HG03571 (cell line): ENCODE measurements around the gene SCAP.

Experiments used
- ATAC-seq: cut with Tn5 transposase; IDR thresholded peaks from one replicate; pipeline ENCODE4 v1.9.1; 2021; ENCODE audit not compliant: unreplicated experiment

SCAP gene

DNA sequence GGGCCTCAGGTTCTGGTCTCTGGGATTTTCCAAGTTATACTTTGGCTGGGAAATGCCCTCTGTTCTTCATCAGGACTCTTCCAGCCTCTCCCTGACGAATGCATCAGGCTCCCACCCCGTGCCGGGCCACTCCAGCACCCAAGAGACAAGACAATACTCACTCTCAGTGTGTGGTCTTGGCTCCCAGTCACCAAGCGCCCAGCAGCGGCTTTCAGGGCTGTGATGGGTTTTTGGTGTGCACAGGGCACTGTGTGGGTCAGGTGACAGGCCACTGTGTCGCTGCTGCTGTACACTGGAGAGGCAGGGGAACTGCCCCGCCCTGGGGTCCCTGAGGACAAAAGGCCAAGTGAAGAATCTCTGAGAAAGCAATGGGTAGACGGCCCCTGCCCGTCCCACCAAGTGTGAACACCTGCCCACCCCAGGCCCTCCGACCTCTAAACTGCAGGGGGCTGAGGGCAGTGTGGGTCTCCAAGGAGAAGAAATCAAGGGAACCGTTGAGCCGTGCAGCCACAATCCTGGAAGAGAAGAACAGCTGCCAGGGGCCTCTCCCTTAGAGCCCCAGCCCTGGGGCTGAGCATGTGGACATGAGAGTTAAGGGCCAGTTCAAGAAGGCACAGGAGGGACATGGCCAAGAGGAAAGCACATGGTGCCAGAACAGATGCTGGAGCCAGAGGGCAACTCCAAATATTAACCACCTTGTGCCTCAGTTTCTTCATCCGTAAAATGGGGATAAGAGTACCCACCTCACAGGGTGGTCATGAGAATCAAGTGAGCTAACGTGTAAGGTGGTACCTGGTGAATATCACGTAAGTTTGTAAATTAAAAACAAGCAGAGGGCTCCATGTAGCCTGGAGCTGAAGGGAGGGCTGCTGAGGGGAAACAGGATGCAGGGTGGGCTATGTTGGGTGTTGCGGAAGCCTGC lies 60.8 kb downstream of the SCAP start:
- ATAC-seq = no peak

DNA sequence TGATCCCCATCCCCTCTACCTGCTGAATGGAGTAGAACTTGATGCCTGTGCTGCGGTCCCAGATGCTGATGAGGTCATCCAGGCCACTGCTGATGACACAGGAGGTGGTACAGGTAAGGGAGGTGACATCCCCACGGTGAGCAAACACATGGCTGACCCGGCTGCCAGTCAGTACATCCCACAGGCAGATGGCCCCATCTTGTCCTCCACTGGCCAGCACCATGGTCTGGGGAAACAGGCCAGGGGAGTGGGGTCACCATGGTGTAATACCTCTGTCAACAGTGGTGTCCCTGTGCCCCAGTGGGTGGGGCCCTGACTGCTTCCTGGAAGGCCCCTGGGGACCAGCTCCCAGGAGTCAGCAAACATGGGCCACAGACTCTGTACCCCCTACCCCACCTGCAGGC lies 61.6 kb downstream of the SCAP start:
- ATAC-seq = no peak

DNA sequence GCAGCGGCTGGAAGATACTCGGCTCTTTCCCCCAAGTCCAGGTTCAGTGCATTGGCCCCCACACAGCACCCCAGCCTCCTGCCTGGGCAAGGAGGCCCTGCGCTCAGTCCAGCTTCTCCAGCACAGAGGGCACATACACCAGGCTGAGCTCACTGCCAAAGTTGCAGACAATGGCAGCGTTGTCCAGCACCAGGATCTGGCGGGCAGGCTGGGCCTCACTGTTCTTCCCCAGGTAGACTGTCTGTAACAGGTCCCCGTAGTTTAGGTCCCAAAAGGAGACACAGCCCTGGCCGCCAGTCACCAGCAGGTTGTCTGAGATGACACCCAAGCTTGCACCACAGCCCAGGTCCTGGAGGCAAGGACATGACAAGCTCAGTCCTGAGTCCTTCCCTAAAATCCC lies 62.0 kb downstream of the SCAP start:
- ATAC-seq = no peak

DNA sequence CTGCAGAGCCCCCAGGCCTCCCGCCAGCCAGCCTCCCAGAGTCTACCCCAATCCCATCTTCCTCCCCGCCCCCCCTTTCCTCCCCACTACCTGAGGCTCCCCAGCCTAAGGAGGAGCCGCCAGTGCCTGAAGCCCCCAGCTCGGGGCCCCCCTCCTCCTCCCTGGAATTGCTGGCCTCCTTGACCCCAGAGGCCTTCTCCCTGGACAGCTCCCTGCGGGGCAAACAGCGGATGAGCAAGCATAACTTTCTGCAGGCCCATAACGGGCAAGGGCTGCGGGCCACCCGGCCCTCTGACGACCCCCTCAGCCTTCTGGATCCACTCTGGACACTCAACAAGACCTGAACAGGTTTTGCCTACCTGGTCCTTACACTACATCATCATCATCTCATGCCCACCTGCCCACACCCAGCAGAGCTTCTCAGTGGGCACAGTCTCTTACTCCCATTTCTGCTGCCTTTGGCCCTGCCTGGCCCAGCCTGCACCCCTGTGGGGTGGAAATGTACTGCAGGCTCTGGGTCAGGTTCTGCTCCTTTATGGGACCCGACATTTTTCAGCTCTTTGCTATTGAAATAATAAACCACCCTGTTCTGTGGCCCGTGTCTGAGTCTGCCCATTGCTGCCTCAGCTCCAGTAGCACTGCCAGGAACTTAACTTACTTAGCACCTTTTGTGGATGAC lies 62.8 kb downstream of the SCAP start:
- ATAC-seq = no peak

DNA sequence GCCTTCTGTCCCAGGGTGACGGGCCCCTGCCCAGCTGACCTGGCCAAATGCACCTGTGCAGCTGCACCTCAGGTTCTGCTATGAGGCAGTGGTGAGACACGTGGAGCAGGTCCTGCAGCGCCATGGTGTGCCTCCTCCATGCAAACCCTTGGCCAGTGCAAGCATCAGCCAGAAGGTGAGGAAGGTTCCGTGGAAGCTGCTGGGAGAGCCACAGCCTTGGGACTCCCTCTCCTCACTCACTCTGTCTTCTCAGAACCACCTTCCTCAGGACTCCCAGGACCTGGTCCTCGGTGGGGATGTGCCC lies 63.3 kb downstream of the SCAP start:
- ATAC-seq = no peak

DNA sequence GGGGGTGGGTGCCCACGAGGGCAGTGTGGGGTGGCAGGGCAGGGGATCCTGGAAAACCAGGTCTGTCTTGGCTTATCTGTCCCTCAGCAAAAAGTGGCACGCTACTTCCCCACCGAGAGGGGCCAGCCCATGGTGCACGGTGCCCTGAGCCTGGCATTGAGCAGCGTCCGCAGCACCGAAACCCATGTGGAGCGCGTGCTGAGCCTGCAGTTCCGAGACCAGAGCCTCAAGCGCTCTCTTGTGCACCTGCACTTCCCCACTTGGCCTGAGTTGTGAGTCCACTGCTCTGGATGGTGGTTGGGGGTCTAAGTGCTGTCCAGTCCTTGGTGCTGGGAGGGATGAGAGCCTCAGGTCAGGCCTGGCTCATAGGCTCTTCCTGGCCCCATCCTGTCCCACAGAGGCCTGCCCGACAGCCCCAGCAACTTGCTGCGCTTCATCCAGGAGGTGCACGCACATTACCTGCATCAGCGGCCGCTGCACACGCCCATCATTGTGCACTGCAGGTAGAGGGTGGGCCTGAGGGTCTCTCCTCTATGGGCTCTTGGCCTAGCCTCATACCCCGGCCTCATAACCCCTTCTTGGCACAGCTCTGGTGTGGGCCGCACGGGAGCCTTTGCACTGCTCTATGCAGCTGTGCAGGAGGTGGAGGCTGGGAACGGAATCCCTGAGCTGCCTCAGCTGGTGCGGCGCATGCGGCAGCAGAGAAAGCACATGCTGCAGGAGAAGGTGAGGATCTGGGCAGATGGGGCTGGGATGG lies 63.9 kb downstream of the SCAP start:
- no peak for ATAC-seq

DNA sequence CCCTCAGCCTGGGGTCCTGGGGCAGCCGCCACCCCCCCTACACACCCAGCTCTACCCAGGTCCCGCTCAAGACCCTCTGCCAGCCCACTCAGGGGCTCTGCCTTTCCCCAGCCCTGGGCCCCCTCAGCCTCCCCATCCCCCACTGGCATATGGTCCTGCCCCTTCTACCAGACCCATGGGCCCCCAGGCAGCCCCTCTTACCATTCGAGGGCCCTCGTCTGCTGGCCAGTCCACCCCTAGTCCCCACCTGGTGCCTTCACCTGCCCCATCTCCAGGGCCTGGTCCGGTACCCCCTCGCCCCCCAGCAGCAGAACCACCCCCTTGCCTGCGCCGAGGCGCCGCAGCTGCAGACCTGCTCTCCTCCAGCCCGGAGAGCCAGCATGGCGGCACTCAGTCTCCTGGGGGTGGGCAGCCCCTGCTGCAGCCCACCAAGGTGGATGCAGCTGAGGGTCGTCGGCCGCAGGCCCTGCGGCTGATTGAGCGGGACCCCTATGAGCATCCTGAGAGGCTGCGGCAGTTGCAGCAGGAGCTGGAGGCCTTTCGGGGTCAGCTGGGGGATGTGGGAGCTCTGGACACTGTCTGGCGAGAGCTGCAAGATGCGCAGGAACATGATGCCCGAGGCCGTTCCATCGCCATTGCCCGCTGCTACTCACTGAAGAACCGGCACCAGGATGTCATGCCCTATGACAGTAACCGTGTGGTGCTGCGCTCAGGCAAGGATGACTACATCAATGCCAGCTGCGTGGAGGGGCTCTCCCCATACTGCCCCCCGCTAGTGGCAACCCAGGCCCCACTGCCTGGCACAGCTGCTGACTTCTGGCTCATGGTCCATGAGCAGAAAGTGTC lies 64.7 kb downstream of the SCAP start:
- no peak for ATAC-seq

DNA sequence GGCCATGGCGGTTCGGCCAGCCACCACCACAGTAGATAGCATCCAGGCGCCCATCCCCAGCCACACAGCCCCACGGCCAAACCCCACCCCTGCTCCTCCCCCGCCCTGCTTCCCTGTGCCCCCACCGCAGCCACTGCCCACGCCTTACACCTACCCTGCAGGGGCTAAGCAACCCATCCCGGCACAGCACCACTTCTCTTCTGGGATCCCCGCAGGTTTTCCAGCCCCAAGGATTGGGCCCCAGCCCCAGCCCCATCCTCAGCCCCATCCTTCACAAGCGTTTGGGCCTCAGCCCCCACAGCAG lies 65.4 kb downstream of the SCAP start:
- ATAC-seq = no peak

DNA sequence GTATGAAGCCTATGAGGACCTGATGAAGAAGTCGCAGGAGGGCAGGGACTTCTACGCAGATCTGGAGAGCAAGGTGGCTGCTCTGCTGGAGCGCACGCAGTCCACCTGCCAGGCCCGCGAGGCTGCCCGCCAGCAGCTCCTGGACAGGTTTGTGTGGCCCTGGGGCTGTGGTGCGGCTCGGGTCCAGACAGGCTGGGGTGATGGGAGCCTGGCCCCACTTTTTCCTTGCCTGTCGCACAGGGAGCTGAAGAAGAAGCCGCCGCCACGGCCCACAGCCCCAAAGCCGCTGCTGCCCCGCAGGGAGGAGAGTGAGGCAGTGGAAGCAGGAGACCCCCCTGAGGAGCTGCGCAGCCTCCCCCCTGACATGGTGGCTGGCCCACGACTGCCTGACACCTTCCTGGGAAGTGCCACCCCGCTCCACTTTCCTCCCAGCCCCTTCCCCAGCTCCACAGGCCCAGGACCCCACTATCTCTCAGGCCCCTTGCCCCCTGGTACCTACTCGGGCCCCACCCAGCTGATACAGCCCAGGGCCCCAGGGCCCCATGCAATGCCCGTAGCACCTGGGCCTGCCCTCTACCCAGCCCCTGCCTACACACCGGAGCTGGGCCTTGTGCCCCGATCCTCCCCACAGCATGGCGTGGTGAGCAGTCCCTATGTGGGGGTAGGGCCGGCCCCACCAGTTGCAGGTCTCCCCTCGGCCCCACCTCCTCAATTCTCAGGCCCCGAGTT lies 65.9 kb downstream of the SCAP start:
- ATAC-seq = no peak

DNA sequence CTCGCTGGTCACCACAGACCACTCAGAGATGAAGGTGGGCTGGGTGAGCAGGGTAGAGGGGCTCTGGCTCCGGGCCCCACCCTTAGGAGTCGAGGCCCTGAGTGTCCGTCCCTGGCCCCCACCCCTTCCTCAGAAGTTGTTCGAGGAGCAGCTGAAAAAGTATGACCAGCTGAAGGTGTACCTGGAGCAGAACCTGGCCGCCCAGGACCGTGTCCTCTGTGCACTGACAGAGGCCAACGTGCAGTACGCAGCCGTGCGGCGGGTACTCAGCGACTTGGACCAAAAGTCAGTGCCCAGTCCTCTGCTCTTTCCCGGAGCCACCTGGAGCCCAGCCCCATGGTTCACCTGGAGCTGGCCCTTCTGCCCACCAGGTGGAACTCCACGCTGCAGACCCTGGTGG lies 66.5 kb downstream of the SCAP start:
- ATAC-seq = no peak

DNA sequence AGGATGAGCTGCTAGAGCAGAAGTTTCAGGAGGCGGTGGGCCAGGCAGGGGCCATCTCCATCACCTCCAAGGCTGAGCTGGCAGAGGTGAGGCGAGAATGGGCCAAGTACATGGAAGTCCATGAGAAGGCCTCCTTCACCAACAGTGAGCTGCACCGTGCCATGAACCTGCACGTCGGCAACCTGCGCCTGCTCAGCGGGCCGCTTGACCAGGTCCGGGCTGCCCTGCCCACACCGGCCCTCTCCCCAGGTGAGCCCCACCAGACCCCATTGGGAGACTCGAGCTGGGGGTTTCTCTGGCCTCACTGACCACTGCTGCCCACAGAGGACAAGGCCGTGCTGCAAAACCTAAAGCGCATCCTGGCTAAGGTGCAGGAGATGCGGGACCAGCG lies 66.9 kb downstream of the SCAP start:
- ATAC-seq = no peak

DNA sequence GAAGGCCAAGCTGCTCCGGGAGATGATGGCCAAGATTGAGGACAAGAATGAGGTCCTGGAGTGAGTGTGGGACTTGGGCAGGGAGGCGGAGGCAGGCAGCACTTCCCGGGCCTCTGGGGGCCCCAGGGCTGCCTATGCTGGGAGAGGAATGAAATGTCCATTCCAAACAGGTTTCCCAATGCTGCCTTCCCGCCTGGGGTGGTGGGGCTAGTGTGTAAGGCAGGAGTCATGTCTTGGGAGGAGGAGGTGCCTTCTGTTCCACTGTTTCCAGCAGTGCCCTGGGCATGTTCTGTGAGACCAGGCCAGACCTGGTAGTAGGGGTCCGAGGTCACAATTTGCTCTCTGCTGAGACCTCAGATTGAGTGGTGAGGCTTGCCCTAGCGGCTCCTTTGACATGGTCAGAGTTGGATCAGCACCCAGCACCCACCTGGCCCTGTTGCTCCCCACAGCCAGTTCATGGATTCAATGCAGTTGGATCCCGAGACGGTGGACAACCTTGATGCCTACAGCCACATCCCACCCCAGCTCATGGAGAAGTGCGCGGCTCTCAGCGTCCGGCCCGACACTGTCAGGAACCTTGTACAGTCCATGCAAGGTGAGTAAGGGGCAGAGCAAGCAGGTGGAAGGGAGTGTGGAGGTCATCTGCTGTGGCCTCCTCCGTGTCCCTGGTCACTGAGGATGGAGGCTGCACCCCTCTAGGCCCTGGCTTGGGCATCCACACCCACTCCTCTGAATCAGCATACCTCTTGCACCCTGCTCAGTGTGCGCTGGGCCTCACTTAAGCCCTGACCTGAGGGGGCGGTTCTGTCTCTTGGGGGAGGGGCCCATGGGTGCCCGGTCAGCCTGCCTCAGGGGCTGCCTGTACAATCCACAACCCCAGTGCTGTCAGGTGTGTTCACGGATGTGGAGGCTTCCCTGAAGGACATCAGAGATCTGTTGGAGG lies 67.6 kb downstream of the SCAP start:
- no peak for ATAC-seq

DNA sequence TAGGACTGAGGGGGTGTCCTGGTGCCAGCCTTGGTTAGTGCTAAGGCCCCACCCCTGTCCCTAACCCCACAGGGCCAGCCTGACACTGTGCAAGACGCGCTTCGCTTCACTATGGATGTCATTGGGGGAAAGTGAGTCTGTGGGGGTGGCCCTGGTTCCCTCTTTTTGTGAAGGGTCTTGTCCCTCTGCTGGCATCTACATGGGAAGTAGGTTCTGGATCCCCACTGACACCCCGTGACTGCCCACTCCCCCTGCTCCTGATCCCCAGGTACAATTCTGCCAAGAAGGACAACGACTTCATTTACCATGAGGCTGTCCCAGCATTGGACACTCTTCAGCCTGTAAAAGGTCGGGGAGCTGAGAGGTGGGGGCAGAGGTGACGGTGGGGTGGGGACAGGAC lies 68.5 kb downstream of the SCAP start:
- ATAC-seq = no peak

DNA sequence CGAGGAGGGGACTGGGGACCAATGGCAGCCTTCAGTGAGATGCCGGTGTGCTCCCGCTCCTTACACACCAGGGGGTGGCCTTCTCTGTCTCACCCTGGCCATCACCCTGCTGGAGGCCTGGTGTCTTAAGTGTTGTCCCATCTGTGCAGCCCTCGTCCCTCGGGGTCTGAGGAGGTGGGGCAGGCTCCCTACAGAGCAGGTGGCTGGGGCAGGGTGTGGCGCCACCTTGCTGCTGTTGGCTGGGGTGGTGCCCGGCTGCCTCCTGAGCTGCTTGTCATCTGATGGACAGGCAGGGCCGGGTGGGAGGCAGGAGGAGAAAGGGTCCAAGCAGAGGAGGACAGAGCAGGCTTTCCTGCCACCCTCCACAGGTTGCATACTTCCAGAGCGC lies 69.0 kb downstream of the SCAP start:
- no peak for ATAC-seq

DNA sequence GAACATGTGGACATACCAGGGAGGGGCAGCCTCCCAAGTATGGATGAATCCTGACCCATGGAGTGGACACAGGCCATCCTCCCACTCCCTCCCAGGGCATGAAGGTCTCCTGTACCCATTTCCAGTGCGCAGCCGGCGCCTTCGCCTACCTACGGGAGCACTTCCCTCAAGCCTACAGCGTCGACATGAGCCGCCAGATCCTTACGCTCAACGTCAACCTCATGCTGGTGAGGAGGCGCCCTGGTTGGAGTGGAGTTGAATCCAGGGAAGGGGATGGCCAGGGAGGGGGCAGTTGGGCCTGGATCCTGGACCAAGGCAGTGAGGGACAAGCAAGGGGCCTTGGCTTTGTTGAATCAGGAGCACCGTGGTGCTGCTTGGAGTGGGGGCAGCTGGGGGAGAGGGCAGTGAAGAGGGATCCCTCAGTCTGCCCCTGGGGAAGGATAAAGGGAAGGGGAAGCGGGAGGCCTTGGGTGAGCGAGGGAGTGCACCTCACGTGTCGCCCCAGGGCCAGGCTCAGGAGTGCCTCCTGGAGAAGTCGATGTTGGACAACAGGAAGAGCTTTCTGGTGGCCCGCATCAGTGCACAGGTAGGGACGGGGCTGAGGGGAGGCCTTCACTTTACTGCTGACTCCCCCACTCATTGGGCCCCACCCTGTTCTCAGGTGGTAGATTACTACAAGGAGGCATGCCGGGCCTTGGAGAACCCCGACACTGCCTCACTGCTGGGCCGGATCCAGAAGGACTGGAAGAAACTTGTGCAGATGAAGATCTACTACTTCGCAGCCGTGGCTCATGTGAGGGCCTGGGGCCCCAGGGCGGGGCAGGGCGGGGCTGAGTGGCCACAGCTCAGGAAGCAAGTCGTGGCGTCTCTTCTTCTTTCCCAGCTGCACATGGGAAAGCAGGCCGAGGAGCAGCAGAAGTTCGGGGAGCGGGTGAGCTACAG lies 69.7 kb downstream of the SCAP start:
- no peak for ATAC-seq

DNA sequence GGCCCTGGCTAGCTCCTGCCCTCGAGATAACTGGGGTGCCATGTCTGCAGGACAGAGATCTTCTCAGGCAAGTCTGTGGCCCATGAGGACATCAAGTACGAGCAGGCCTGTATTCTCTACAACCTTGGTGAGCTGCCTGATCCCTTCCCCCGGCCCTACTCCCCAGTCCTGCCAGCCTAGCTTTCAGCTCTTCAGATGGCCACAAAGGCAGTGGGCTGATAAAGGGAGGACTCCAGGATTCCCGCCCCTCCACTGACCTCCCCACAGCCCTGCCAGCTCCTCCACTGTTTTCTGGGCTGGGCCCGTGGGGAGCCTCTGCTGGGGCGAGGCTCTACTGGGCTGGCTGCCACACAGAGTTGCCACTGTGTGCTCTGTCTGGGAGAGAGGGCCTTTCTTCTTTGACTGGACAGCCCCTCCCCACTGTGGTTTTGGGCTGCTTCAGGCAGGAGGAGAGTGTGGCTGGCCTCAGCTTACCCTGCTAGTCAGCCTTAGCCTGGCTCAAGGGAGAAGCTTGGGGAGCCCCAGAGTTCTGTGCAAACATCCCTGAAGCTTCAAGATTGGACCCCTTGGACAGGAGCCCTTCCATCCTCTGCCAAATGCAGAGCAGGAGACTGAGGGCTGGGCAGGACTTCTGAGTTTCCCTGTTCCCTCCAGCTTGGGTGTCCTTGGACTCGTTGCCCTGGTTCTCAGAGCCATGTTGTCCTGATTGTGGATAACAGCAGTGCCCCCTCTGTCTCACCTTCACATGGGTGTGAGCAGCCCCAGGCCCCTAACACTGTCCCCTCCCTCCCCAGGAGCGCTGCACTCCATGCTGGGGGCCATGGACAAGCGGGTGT lies 70.6 kb downstream of the SCAP start:
- no peak for ATAC-seq

DNA sequence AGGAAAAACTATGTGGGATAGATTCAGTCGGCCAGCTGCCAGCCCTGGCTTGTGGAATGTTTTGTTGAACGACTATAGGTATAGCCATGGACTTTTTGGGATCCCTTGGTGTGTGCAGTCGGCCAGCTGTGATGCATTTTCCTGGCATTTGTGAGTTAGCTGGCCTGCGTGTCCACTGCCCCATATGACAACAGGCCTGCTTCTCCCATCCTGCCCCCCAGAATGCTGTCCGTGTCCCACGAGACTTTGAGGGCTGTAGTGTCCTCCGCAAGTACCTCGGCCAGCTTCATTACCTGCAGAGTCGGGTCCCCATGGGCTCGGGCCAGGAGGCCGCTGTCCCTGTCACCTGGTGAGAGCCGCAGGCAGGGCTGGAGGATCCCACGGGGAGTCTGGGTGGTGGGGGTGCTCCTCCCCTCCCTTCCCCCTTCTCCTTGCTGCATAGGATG lies 71.3 kb downstream of the SCAP start:
- ATAC-seq = no peak
